OCI-LY3 (cell line): Measurements from ENCODE around the gene UGT2B15.
"Not testable (repeated sequence)": the region's sequence is repeated elsewhere in the genome, so short reads cannot be mapped to it uniquely, and the experiment has no call there.

Experiments
- H2AFZ ChIP-seq: fragments of 200-600, 300-600 bp; shearing (Covaris generic); 2 replicates; pipeline ENCODE4 v1.6.0; 2014; ENCODE audit warnings: antibody characterized with exemption, low read depth, low read length
- H3K27ac ChIP-seq: fragments of 200-600, 300-600 bp; sonication (generic); 2 replicates; pipeline ENCODE4 v1.5.1; 2014; ENCODE audit warnings: mild to moderate bottlenecking, low read length, moderate library complexity, mixed read lengths
- H3K27me3 ChIP-seq: fragments of 200-600, 300-600 bp; sonication (generic); 2 replicates; pipeline ENCODE4 v1.6.1; 2014; ENCODE audit warnings: low read depth, low read length, mixed read lengths
- H3K36me3 ChIP-seq: fragments of 200-600, 300-600 bp; sonication (generic); replicated peaks from 2 replicates; pipeline ENCODE3; 2014; ENCODE audit warnings: low read depth, low read length, mixed read lengths
- H3K4me1 ChIP-seq: fragments of 300-600, 200-600 bp; sonication (generic); 2 replicates; pipeline ENCODE4 v1.6.1; 2014; ENCODE audit warnings: low read length, mixed read lengths
- H3K4me2 ChIP-seq: fragments of 200-600, 300-600 bp; sonication (generic); 2 replicates; pipeline ENCODE4 v1.6.1; 2014; ENCODE audit warnings: low read length, mixed read lengths
- H3K4me3 ChIP-seq: fragments of 300-600, 200-600 bp; sonication (generic); 2 replicates; pipeline ENCODE4 v1.5.1; 2014; ENCODE audit warnings: antibody characterized with exemption, mild to moderate bottlenecking, low read length, moderate library complexity
- H3K79me2 ChIP-seq: fragments of 300-600, 200-600 bp; shearing (Covaris generic); 2 replicates; pipeline ENCODE4 v1.6.1; 2014; ENCODE audit warnings: mild to moderate bottlenecking, low read length, mixed read lengths
- H3K9ac ChIP-seq: fragments of 300-600, 200-600 bp; shearing (Covaris generic); 2 replicates; pipeline ENCODE4 v1.6.0; 2014; ENCODE audit warnings: mild to moderate bottlenecking, low read length, moderate library complexity
- H3K9me3 ChIP-seq: fragments of 200-600, 300-600 bp; shearing (Covaris generic); 2 replicates; pipeline ENCODE4 v1.6.1; 2014; ENCODE audit warnings: low read length, mixed read lengths; ENCODE audit not compliant: insufficient read depth
- H4K20me1 ChIP-seq: fragments of 200-600, 300-600 bp; sonication (generic); 2 replicates; pipeline ENCODE4 v1.6.1; 2016; ENCODE audit warnings: low read length, mixed read lengths; ENCODE audit not compliant: insufficient read depth
- EZH2phosphoT487 ChIP-seq: fragments of 200-600 bp; shearing (Covaris generic); IDR thresholded peaks from 2 replicates; pipeline ENCODE4 v1.6.1; 2018; ENCODE audit warnings: antibody characterized with exemption, mixed run types, low read depth
- TF ChIP-seq, protein P1 (sequence below): fragments of 200-600, 300-600 bp; sonication (generic); IDR thresholded peaks from 2 replicates; pipeline ENCODE4 v1.5.1; 2014; ENCODE audit warnings: antibody characterized with exemption, low read length, low read depth

UGT2B15 gene

GRCh38 chr4:68714400-68714799, 43.9 kb upstream of the UGT2B15 start:
- H3K79me2 ChIP-seq: no peaks in the 10 kb centered on the region
- H4K20me1 ChIP-seq: no peaks in the 10 kb centered on the region
- TF ChIP-seq EZH2phosphoT487: no peak
- TF ChIP-seq, protein P1, sequence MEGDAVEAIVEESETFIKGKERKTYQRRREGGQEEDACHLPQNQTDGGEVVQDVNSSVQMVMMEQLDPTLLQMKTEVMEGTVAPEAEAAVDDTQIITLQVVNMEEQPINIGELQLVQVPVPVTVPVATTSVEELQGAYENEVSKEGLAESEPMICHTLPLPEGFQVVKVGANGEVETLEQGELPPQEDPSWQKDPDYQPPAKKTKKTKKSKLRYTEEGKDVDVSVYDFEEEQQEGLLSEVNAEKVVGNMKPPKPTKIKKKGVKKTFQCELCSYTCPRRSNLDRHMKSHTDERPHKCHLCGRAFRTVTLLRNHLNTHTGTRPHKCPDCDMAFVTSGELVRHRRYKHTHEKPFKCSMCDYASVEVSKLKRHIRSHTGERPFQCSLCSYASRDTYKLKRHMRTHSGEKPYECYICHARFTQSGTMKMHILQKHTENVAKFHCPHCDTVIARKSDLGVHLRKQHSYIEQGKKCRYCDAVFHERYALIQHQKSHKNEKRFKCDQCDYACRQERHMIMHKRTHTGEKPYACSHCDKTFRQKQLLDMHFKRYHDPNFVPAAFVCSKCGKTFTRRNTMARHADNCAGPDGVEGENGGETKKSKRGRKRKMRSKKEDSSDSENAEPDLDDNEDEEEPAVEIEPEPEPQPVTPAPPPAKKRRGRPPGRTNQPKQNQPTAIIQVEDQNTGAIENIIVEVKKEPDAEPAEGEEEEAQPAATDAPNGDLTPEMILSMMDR: no peak
- H3K36me3 ChIP-seq: no peaks in the 10 kb centered on the region
- H3K4me1 ChIP-seq: peaks cover 17% of the 10 kb centered on the region
- no peak overlapping the region for H3K4me2 ChIP-seq
- H2AFZ ChIP-seq: no peak overlapping the region
- H3K27ac ChIP-seq: no peak overlapping the region
- no peak overlapping the region for H3K9ac ChIP-seq
- no peak overlapping the region for H3K4me3 ChIP-seq
- H3K27me3 ChIP-seq: no peaks in the 10 kb centered on the region
- no peaks in the 10 kb centered on the region for H3K9me3 ChIP-seq

DNA sequence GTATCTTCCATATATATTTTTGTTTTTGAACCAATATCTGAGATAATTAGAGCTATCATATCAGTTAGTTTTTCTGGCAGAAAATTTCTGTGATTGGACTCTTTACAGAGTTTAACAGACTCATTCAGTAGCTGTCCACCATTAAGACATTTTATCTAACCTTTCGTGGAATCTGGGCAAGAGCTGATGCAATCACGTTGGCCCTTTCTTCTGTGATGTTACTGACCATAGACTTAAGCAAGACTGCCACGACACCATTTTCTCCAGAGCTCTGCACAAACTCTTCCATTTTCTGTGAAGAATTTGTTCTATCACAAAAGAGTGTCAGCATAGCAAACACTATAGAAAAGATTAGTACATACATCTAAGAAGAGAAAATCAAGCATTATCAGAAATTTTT, 41.8 kb upstream of the UGT2B15 start:
- Histone ChIP-seq H3K4me2 (no peak overlapping the region), H3K4me3 (no peak overlapping the region), H3K36me3 (no peaks in the 10 kb centered on the region), H3K27me3 (no peaks in the 10 kb centered on the region), H4K20me1 (no peaks in the 10 kb centered on the region), H2AFZ (no peak overlapping the region), H3K4me1 (no peaks in the 10 kb centered on the region), H3K27ac (no peak overlapping the region), H3K79me2 (no peaks in the 10 kb centered on the region), H3K9me3 (no peaks in the 10 kb centered on the region), H3K9ac (no peak overlapping the region)
- TF ChIP-seq, protein P1: no peak
- no peak for TF ChIP-seq EZH2phosphoT487

GRCh38 chr4:68708566-68708965, 38.1 kb upstream of the UGT2B15 start:
- no peaks in the 10 kb centered on the region for H3K27me3 ChIP-seq
- no peaks in the 10 kb centered on the region for H3K9me3 ChIP-seq
- H3K9ac ChIP-seq: no peak overlapping the region
- H4K20me1 ChIP-seq: no peaks in the 10 kb centered on the region
- H3K36me3 ChIP-seq: no peaks in the 10 kb centered on the region
- no peak overlapping the region for H2AFZ ChIP-seq
- no peaks in the 10 kb centered on the region for H3K4me1 ChIP-seq
- no peak overlapping the region for H3K4me3 ChIP-seq
- no peak overlapping the region for H3K4me2 ChIP-seq
- no peak overlapping the region for H3K27ac ChIP-seq
- TF ChIP-seq, protein P1: no peak
- no peak for TF ChIP-seq EZH2phosphoT487
- H3K79me2 ChIP-seq: no peaks in the 10 kb centered on the region

GRCh38 chr4:68703168-68703567, 32.7 kb upstream of the UGT2B15 start:
- not testable (repeated sequence) for H3K36me3 ChIP-seq, H3K4me1 ChIP-seq, H4K20me1 ChIP-seq, H3K4me3 ChIP-seq, H3K79me2 ChIP-seq, H3K4me2 ChIP-seq, H3K27ac ChIP-seq, H3K27me3 ChIP-seq, H2AFZ ChIP-seq, H3K9ac ChIP-seq, H3K9me3 ChIP-seq

- H2AFZ ChIP-seq: no peak overlapping the region
- no peak overlapping the region for H3K27ac ChIP-seq
- no peaks in the 10 kb centered on the region for H3K4me1 ChIP-seq
- no peak overlapping the region for H3K4me3 ChIP-seq
- H4K20me1 ChIP-seq: no peaks in the 10 kb centered on the region
- H3K79me2 ChIP-seq: no peaks in the 10 kb centered on the region
- TF ChIP-seq EZH2phosphoT487: no peak
- TF ChIP-seq, protein P1: no peak
- H3K4me2 ChIP-seq: no peak overlapping the region
- no peaks in the 10 kb centered on the region for H3K27me3 ChIP-seq
- no peaks in the 10 kb centered on the region for H3K36me3 ChIP-seq
- H3K9me3 ChIP-seq: no peaks in the 10 kb centered on the region
- no peak overlapping the region for H3K9ac ChIP-seq
Observed at GRCh38 chr4:68700152-68700551, 29.7 kb upstream of the UGT2B15 start.
